ENCODE results near the gene MCAT.
"Not testable (repeated sequence)": the region's sequence is repeated elsewhere in the genome, so short reads cannot be mapped to it uniquely, and the experiment has no call there.

Gene MCAT

GRCh38 chr22:43154887-43155536, 11.8 kb upstream of the MCAT start:
- DNase-seq (ENCODE audit: low read depth in 2 of 2): no peak

DNA sequence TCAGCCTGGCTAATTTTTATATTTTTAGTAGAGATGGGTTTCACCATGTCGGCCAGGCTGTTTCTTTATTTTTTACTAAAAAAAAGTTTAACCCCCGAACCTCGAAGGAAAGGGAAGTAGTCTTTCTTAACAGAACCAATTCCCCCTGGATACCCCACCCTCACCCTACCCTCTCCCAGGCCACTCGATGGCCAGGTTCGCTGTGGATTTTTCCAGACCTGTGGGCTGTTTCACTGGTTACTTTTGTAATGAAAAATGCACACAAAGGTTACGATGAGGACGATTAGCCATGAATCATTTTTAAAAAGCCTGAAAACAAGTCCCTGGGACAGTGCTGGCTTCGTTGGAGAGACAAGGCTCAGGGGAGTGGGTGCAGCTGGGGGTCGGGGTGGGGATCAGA, 10.7 kb upstream of the MCAT start:
- no peak for DNase-seq (ENCODE audit: low read depth in 2 of 2)

- DNase-seq (ENCODE audit: low read depth in 2 of 2): peak; percentile 40
These were observed 9.3 kb upstream of the MCAT start for GRCh38 chr22:43152357-43153071.

DNA sequence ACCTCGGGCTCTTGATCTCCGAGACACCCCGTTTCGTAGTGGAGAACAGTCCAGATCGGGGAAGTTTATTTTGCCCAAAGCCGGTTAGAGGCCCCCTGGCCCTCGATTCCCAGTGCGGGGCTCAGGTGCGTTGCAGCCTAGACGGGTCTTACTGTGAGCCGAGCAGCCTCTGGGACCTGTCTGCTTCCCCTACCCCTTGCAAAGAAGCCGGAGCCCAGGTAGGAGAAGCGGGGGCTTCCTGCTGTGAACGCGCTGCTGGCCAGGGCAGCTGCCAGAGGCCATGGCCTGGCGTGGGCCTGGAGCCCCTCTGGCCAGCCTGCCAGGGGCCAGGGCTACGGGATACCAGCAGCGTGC, 8.8 kb upstream of the MCAT start:
- DNase-seq (ENCODE audit: low read depth in 2 of 2): no peak

GRCh38 chr22:43151251-43152002, 8.2 kb upstream of the MCAT start, which contains the start of gene TSPO:
TSPO (plus strand) TSS chr22:43151559; CDS start chr22:43159239, 7,680 bp downstream.
- peak; percentile 42 to 52 for DNase-seq (ENCODE audit: low read depth in 2 of 2)

GRCh38 chr22:43150731-43151206, 7.6 kb upstream of the MCAT start:
- no peak for DNase-seq (ENCODE audit: low read depth in 2 of 2)

GRCh38 chr22:43148581-43148980, 5.4 kb upstream of the MCAT start:
- DNase-seq (ENCODE audit: low read depth in 2 of 2): no peak

- no peak for DNase-seq (ENCODE audit: low read depth in 2 of 2)
These were observed 4.6 kb upstream of the MCAT start for GRCh38 chr22:43147821-43148220.

DNA sequence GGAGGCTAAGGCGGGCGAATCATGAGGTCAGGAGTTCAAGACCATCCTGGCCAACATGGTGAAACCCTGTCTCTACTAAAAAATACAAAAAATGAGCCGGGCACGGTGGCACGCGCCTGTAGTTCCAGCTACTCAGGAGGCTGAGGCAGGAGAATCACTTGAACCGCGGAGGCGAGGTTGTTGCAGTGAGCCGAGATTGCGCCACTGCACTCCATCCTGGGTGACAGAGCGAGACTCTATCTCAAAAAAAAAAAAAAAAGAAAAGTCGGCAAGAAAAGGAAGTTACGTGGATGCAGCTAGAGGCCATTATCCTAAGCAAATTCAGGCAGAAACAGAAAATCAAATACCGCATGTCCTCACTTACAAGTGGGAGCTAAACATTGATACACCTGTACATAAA, 3.1 kb upstream of the MCAT start:
- DNase-seq (ENCODE audit: low read depth in 2 of 2): not testable (repeated sequence)

DNA sequence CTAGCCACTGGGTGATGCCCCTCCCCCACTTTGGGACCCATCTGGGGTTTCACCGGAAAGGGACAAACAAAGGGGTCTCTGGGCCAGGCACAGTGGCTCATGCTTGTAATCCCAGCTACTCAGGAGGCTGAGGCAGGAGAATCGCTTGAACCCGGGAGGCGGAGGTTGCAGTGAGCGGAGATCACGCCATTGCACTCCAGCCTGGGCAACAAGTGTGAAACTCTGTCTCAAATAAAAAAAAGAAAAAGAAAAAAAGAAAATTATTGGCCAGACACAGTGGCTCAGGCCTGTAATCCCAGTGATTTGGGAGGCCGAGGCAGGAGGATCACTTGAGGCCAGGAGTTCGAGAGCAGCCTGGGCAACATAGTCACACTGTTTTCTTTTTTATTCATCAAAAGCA, 2.2 kb upstream of the MCAT start:
- DNase-seq (ENCODE audit: low read depth in 2 of 2): not testable (repeated sequence)

DNA sequence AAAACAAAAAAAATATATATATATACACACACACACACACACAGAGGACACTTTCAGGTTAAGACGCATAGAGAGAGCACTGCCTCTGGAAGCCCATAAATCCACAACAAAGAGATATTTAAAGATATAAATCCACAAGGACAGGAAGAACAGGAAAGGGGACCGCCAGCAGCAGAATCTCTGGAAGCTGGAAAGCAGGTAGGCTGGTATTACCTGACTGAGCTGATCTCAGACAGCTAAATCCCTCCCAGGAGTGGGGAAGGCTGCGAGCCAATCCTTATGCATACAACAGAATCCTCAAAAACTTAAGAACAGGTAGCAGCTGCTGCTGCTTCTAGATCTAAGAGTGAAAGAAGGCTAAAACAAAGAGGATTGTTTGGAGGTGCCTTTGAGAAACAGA, 1.8 kb upstream of the MCAT start:
- no peak for DNase-seq (ENCODE audit: low read depth in 2 of 2)

DNA sequence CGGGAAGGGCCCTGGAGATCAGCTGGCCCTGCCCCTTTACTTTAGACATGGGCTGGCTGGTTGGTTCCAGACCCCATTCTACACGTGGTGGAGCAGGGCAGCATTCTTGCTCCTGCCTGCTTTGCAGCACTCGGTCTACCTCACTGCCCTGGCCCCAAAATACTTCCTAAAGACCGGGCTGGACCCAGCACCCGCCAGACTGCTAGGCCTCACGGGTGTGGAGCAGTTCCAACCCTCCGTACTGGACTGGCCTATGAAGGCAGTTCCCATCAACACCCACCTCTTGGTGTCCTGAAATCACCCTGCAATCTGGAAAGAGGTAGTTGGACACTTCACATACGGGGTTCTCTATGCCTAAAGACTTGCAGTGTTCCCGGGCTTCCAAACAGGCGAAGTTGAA, 6.4 kb downstream of the MCAT start:
- DNase-seq (ENCODE audit: low read depth in 2 of 2): no peak

DNA sequence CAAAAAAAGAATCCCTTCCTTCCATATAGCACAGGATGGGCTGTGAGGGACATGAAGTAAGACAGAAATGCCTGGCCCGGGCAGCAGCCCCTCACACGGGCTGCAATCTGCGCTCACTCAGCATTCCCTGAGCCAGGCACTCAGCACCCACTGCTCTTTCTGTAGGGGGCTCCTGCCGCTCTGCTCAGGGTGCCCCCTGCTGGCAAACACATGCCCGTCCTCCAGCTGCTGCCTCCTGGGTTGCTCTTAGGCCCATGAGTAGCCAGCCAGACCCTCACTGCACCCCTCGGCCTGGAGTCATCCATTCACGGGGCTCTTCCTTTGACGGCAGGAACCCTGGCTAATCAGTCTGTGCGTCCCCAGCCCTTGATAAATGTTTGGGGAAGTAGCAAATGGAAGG, 6.9 kb downstream of the MCAT start:
- DNase-seq (ENCODE audit: low read depth in 2 of 2): peak in 1 of 2 donors; percentile 11

GRCh38 chr22:43135565-43135964, 7.6 kb downstream of the MCAT start:
- DNase-seq (ENCODE audit: low read depth in 2 of 2): no peak

DNA sequence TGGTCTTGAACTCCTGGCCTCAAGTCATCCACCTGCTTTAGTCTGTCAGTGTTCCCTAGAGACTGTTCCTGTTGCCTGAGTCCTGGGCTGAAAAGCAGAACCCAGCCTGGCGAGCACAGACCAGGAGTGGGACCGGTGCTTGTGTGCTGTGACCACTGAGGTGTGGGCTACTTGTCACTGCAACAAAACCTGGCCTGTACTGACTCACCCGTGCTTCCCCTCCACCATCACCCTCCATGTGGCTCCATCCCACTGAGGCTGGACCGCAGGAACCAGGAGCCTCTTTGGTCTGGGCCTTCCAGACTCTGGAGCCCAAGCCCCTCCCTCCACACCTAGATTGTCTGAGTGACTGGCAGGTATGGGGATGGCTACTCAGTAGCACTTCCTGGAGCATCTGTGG, 8.6 kb downstream of the MCAT start:
- no peak for DNase-seq (ENCODE audit: low read depth in 2 of 2)

GRCh38 chr22:43133401-43133800, 9.8 kb downstream of the MCAT start:
- no peak for DNase-seq (ENCODE audit: low read depth in 2 of 2)

GRCh38 chr22:43131773-43132501, 11.3 kb downstream of the MCAT start:
- no peak for DNase-seq (ENCODE audit: low read depth in 2 of 2)

DNA sequence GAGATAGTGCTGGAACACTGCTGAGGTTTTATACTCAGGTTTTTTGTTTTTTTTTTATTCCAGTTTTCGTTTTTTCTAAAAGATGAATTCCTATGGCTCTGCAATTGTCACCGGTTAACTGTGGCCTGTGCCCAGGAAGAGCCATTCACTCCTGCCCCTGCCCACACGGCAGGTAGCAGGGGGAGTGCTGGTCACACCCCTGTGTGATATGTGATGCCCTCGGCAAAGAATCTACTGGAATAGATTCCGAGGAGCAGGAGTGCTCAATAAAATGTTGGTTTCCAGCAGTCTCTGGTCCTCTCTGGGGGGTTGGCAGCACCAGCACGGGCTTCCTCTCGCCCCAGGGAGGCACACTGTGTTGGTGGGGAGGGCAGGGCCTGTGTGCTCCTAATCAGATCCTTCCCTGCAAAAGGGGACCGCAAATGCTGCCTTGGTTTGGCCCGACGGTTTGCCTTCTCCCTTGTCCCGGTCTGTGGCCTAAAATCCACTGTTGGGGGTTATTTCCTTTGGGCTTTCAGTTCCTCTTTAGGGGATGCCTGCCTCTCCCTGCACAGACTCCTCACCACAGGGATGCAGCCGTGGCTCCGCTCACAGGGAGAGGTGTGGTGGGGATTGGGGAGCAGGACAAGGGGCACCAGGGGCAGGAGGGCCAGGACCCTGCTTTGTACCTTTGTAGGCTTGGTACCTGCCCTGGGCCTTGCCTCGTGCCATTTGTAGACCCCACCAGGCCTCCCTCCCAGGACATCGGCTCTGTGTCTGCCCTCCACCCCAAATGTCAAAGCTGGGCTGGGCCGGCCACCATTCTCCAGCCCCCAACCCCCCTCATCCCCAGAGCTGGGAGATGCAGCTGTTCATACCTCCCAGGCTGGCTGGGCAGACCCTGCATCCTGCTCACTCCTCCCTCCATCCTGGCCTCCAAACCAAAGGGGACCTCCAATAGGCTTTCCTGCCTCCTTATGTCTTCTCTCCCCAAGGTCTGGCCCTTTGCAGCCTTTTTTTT, 13.5 kb downstream of the MCAT start:
- no peak for DNase-seq (ENCODE audit: low read depth in 2 of 2)

- DNase-seq (ENCODE audit: low read depth in 2 of 2): no peak
These were observed 14.2 kb downstream of the MCAT start for GRCh38 chr22:43128928-43129424.

DNA sequence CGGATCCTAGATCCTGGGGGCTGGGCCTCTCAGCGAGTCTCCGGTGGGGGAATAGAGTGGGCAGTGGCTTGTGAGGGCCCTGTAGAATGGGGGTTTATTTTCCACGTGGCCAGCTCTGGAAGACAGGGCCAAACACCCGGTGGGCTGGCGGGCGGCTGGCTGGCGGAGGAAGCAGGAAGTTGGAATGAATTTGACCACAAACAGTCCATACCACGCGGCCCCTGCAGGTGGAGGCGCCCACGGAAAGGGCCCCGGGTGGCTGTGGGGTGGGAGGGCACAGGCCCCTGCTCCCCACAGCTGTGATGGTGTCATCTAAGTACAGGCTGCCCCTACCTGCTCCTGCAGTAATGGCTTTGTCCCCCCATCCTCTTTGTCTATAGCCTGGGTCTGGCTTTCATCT, 15.1 kb downstream of the MCAT start:
- no peak for DNase-seq (ENCODE audit: low read depth in 2 of 2)
